Smooth muscle cell (in vitro differentiated cells): Measurements from ENCODE around the gene GMCL1. TPM values are rescaled to one million over a fixed set of nuclear protein-coding genes. Genes with fewer than 3 reads are reported as not detected.
A peak's percentile ranks its signal among the peaks of the same experiment; 100 is the strongest.

Source experiments
- DNase-seq: peaks from one replicate; lab custom pipeline; 2025; ENCODE audit not compliant: unreplicated experiment; lab: John Stamatoyannopoulos, UW
- H2AFZ ChIP-seq: fragments of 200-600 bp; sonication (generic); 2 replicates; pipeline ENCODE4 v1.6.0; 2016; ENCODE audit warnings: antibody characterized with exemption, low read depth, mild to moderate bottlenecking
- H3F3A ChIP-seq: fragments of 200-600 bp; sonication (generic); 2 replicates; pipeline ENCODE4 v1.6.0; 2017; ENCODE audit warnings: antibody characterized with exemption, low read depth
- H3K27ac ChIP-seq: fragments of 200-600 bp; sonication (generic); 2 replicates; pipeline ENCODE4 v1.5.1; 2016; ENCODE audit warnings: low read depth, mild to moderate bottlenecking
- H3K27me3 ChIP-seq: fragments of 200-600 bp; sonication (generic); 2 replicates; pipeline ENCODE4 v1.6.1; 2016; ENCODE audit warnings: low read depth, mild to moderate bottlenecking
- H3K36me3 ChIP-seq: fragments of 200-600 bp; sonication (generic); 2 replicates; pipeline ENCODE4 v1.5.1; 2016; ENCODE audit warnings: low read depth
- H3K4me1 ChIP-seq: fragments of 200-600 bp; sonication (generic); 2 replicates; pipeline ENCODE4 v1.5.1; 2016; ENCODE audit warnings: low read depth
- H3K4me2 ChIP-seq: fragments of 200-600 bp; sonication (generic); 2 replicates; pipeline ENCODE4 v1.6.0; 2016; ENCODE audit warnings: mild to moderate bottlenecking
- H3K4me3 ChIP-seq: fragments of 200-600 bp; sonication (generic); 2 replicates; pipeline ENCODE4 v1.5.1; 2016; ENCODE audit warnings: mild to moderate bottlenecking
- H3K79me2 ChIP-seq: fragments of 200-600 bp; sonication (generic); 2 replicates; pipeline ENCODE4 v1.6.0; 2016; ENCODE audit warnings: low read depth, mild to moderate bottlenecking
- H3K9ac ChIP-seq: fragments of 200-600 bp; sonication (generic); 2 replicates; pipeline ENCODE4 v1.6.0; 2016; ENCODE audit warnings: low read depth
- H3K9me3 ChIP-seq: fragments of 200-600 bp; sonication (generic); replicated peaks from 2 replicates; pipeline ENCODE4 v1.5.1; 2016; ENCODE audit warnings: low read depth
- H4K20me1 ChIP-seq: fragments of 200-600 bp; sonication (generic); 2 replicates; pipeline ENCODE4 v1.6.0; 2016; ENCODE audit warnings: low read depth
- CTCF ChIP-seq: fragments of 200-600 bp; sonication (generic); IDR thresholded peaks from 2 replicates; pipeline ENCODE4 v1.5.1; 2017; ENCODE audit warnings: borderline replicate concordance, mild to moderate bottlenecking, antibody characterized with exemption; ENCODE audit not compliant: insufficient read depth, poor library complexity, severe bottlenecking
- WGBS: methylation state at CpG from one replicate; pipeline ENCODE4 v1.1.7; 2016; ENCODE audit warnings: low lambda C conversion rate; 5-methylcytosine and 5-hydroxymethylcytosine counted together
- polyA plus RNA-seq: library from polyadenylated mRNA; unstranded; fragments of >200 nt; fragmentation: Nextera tagmentation; extraction: Ambion mirVana; gene quantifications from 2 replicates; pipeline ENCODE4 v1.2.1, GENCODE V29; 2016
- total RNA-seq: library from RNA; depleted of rRNA; stranded (reverse); fragments of >200 nt; gene quantifications from 2 replicates; pipeline ENCODE4 v1.2.3, GENCODE V29; 2014

The GMCL1 gene
- total and polyA plus RNA-seq, 2 experiments from 2014 or later: 10.4 to 10.6 TPM

- Histone ChIP-seq H3K9me3 (no peaks in the 10 kb centered on the region), H3K36me3 (no peaks in the 10 kb centered on the region), H3K4me3 (peak overlapping the region; percentile 95), H2AFZ (no peak overlapping the region), H3K27me3 (no peaks in the 10 kb centered on the region), H3K4me2 (peak overlapping the region; percentile 98), H3K4me1 (peaks cover 17% of the 10 kb centered on the region), H3K9ac (no peak overlapping the region), H3F3A (no peaks in the 10 kb centered on the region), H3K27ac (no peak overlapping the region), H4K20me1 (peaks cover 17% of the 10 kb centered on the region), H3K79me2 (peaks cover 56% of the 10 kb centered on the region)
- no peak for TF ChIP-seq CTCF
- no peak for DNase-seq
- WGBS: 83% methylated on average over 6 of the region's 6 CpGs
These were observed 2.0 kb downstream of the GMCL1 start for GRCh38 chr2:69831354-69831905.

GRCh38 chr2:69833752-69834151 lies 4.3 kb downstream of the GMCL1 start:
- Histone ChIP-seq H3K79me2 (peaks cover 56% of the 10 kb centered on the region), H3K27ac (no peak overlapping the region), H3F3A (no peaks in the 10 kb centered on the region), H4K20me1 (peaks cover 20% of the 10 kb centered on the region), H3K4me2 (no peak overlapping the region), H3K4me3 (no peak overlapping the region), H3K36me3 (no peaks in the 10 kb centered on the region), H3K9me3 (no peaks in the 10 kb centered on the region), H3K27me3 (no peaks in the 10 kb centered on the region), H3K9ac (no peak overlapping the region), H2AFZ (no peak overlapping the region), H3K4me1 (peaks cover 17% of the 10 kb centered on the region)
- no peak for TF ChIP-seq CTCF
- DNase-seq: no peak
- 88% methylated on average over 3 of the region's 3 CpGs for WGBS

GRCh38 chr2:69835666-69836065 lies 6.2 kb downstream of the GMCL1 start:
- H3K27ac ChIP-seq: no peak overlapping the region

More at GRCh38 chr2:69835666-69836065, 6.2 kb downstream of the GMCL1 start:
- Histone ChIP-seq H4K20me1 (peaks cover 20% of the 10 kb centered on the region), H2AFZ (no peak overlapping the region), H3K79me2 (peaks cover 46% of the 10 kb centered on the region), H3K9ac (no peak overlapping the region), H3K36me3 (peaks cover 5% of the 10 kb centered on the region), H3K4me1 (peaks cover 14% of the 10 kb centered on the region), H3K4me2 (no peak overlapping the region), H3K27me3 (no peaks in the 10 kb centered on the region), H3K9me3 (no peaks in the 10 kb centered on the region), H3K4me3 (no peak overlapping the region), H3F3A (no peaks in the 10 kb centered on the region)
- WGBS: 82% methylated on average over 2 of the region's 2 CpGs
- TF ChIP-seq CTCF: no peak
- DNase-seq: no peak
